Measurements from ENCODE around the gene OFD1.
"Not testable (repeated sequence)": the region's sequence is repeated elsewhere in the genome, so short reads cannot be mapped to it uniquely, and the experiment has no call there.

GRCh38 chrX:13730523-13730922, 4.0 kb upstream of the OFD1 start:
- TF ChIP-seq, protein P1, sequence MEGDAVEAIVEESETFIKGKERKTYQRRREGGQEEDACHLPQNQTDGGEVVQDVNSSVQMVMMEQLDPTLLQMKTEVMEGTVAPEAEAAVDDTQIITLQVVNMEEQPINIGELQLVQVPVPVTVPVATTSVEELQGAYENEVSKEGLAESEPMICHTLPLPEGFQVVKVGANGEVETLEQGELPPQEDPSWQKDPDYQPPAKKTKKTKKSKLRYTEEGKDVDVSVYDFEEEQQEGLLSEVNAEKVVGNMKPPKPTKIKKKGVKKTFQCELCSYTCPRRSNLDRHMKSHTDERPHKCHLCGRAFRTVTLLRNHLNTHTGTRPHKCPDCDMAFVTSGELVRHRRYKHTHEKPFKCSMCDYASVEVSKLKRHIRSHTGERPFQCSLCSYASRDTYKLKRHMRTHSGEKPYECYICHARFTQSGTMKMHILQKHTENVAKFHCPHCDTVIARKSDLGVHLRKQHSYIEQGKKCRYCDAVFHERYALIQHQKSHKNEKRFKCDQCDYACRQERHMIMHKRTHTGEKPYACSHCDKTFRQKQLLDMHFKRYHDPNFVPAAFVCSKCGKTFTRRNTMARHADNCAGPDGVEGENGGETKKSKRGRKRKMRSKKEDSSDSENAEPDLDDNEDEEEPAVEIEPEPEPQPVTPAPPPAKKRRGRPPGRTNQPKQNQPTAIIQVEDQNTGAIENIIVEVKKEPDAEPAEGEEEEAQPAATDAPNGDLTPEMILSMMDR (conservative IDR thresholded peaks at IDR 0.05; ENCODE audit: low read depth, low read length), result not testable (repeated sequence)
- TF ChIP-seq EZH2phosphoT487 (IDR thresholded peaks at IDR 0.05; ENCODE audit: borderline replicate concordance, low read length); EZH2 (IDR thresholded peaks at IDR 0.05; ENCODE audit: low read length, unreplicated experiment): not testable (repeated sequence)

All from PC-3 (cell line).